ENCODE results near the gene CFAP410. TPM values are rescaled to one million over a fixed set of nuclear protein-coding genes. Genes with fewer than 3 reads are reported as not detected.

Gene CFAP410
- total and polyA plus RNA-seq, 2 donors from 2014 or later, result 23.3 to 45.3 TPM

DNA sequence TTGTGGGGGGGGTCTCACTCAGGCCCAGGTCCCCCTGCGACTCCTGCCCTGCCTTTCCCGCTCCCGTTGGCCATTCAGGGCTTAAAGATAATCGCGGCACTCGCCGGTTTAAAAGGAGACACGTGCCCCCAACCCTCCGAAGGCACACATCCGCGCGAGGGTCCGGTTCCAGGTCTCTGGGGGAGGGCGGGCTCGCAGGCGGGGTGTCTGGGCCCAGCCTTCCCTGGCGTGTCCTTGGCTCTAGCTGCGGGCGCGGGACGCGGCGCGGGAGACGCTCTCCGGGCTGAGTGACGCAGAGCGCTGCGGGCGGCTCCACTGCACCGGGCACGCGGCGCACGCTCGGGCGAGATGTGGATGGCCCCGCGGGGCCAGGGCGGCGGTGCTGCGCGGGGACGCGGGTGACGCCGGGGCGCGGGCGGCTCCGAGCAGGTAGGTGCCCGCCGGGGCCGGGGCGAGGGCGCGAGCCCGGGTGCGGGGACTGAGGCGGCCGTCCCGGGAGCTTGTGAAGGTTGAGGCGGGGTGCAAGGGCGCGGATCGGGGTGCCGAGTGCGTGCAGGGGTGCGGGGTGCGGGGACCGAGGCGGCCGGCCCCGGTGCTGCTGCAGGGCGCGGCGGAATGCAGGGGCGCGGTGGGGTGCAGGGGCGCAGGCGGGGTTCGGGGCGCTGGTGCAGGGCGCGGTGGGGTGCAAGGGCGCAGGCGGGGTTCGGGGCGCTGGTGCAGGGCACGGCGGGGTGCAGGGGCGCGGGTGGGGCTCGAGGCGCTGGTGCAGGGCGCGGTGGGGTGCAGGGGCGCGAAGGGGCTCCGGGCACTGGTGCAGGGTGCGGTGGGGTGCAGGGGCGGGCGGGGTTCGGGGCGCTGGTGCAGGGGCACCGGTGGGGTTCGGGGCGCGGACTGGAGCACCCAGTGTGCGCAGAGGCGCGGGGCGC, 10.9 kb upstream of the CFAP410 start:
- TF ChIP-seq, protein P1, sequence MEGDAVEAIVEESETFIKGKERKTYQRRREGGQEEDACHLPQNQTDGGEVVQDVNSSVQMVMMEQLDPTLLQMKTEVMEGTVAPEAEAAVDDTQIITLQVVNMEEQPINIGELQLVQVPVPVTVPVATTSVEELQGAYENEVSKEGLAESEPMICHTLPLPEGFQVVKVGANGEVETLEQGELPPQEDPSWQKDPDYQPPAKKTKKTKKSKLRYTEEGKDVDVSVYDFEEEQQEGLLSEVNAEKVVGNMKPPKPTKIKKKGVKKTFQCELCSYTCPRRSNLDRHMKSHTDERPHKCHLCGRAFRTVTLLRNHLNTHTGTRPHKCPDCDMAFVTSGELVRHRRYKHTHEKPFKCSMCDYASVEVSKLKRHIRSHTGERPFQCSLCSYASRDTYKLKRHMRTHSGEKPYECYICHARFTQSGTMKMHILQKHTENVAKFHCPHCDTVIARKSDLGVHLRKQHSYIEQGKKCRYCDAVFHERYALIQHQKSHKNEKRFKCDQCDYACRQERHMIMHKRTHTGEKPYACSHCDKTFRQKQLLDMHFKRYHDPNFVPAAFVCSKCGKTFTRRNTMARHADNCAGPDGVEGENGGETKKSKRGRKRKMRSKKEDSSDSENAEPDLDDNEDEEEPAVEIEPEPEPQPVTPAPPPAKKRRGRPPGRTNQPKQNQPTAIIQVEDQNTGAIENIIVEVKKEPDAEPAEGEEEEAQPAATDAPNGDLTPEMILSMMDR (IDR thresholded peaks at IDR 0.05; ENCODE audit: borderline replicate concordance, extremely low read depth, insufficient read depth), result no peak
- H3K36me3 ChIP-seq (ENCODE audit: control insufficient read depth in 2 of 3, insufficient read depth in 3 of 3, low read length in 3 of 3), result no peaks in the 10 kb centered on the region
- no peaks in the 10 kb centered on the region for H3K9me3 ChIP-seq (ENCODE audit: control insufficient read depth in 2 of 3, insufficient read depth in 1 of 3, low read length in 3 of 3)
- no peak overlapping the region for H3K9ac ChIP-seq (ENCODE audit: low read length in 3 of 3)
- peaks cover 7% of the 10 kb centered on the region for H3K27me3 ChIP-seq (ENCODE audit: control insufficient read depth, insufficient read depth, low read length)
- intact Hi-C loops (cut with DNase I), result no loop called here
- H3K4me3 ChIP-seq (ENCODE audit: low read length in 3 of 3), result no peak overlapping the region
- no peak for FAIRE-seq
- peak in 2 of 5 donors; percentile 30 to 72 for DNase-seq
- no peaks in the 10 kb centered on the region for H3K4me1 ChIP-seq (ENCODE audit: control insufficient read depth in 2 of 3, insufficient read depth in 2 of 3, low read depth in 1 of 3, low read length in 3 of 3)
- H3K27ac ChIP-seq (ENCODE audit: low read depth in 2 of 2, low read length in 2 of 2), result no peak overlapping the region

DNA sequence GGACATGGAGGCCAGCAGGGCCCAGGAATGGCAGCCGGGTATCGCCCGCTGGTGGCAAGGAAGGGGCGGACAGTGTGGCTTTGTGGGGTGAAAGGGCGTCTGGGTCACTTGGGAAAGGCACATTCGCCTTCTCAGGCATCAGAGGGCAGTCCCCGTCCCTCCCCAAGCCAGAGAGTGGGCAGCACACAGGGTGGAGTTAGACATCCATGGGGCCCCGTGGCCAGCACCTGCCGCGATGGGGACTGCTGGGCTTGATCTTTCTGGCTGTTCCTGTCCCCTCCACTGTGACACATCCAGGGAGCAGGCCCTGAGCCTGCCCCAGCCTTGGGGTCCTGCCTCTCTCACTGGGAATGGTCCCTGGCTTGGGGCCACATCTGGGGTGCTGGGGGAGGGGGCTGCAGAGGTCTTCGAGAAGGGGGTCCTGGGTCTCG, 10.2 kb upstream of the CFAP410 start:
- intact Hi-C loops (cut with DNase I), result no loop called here
- Histone ChIP-seq H3K4me3 (ENCODE audit: low read length in 3 of 3) (no peak overlapping the region), H3K36me3 (ENCODE audit: control insufficient read depth in 2 of 3, insufficient read depth in 3 of 3, low read length in 3 of 3) (no peaks in the 10 kb centered on the region), H3K27ac (ENCODE audit: low read depth in 2 of 2, low read length in 2 of 2) (no peak overlapping the region), H3K9me3 (ENCODE audit: control insufficient read depth in 2 of 3, insufficient read depth in 1 of 3, low read length in 3 of 3) (no peaks in the 10 kb centered on the region), H3K27me3 (ENCODE audit: control insufficient read depth, insufficient read depth, low read length) (peaks cover 7% of the 10 kb centered on the region), H3K4me1 (ENCODE audit: control insufficient read depth in 2 of 3, insufficient read depth in 2 of 3, low read depth in 1 of 3, low read length in 3 of 3) (no peaks in the 10 kb centered on the region), H3K9ac (ENCODE audit: low read length in 3 of 3) (no peak overlapping the region)
- DNase-seq, result peak in 1 of 5 donors; percentile 65
- TF ChIP-seq, protein P1 (IDR thresholded peaks at IDR 0.05; ENCODE audit: borderline replicate concordance, extremely low read depth, insufficient read depth), result no peak
- no peak for FAIRE-seq

DNA sequence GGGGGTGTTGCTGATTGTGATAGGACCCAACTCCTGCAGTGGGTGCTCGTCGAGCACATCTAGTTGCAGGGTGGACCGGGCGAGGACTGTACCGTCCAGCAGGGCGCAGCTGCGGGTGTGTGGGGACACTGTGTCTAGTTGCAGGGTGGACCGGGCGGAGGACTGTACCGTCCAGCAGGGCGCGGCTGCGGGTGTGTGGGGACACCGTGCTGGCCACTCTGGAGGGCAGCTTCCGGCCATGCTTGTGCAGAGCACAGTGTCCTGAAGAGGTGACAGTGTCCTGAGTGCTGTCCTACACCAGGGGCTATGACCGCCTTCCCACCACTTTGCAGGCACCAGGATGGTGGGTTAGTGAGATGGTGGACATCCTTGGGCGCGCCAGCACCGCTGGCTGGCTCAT, 9.7 kb upstream of the CFAP410 start:
- H3K9ac ChIP-seq (ENCODE audit: low read length in 3 of 3), result no peak overlapping the region
- FAIRE-seq, result no peak
- no peak overlapping the region for H3K4me3 ChIP-seq (ENCODE audit: low read length in 3 of 3)
- H3K9me3 ChIP-seq (ENCODE audit: control insufficient read depth in 2 of 3, insufficient read depth in 1 of 3, low read length in 3 of 3), result no peaks in the 10 kb centered on the region
- peaks cover 7% of the 10 kb centered on the region for H3K27me3 ChIP-seq (ENCODE audit: control insufficient read depth, insufficient read depth, low read length)
- TF ChIP-seq, protein P1 (IDR thresholded peaks at IDR 0.05; ENCODE audit: borderline replicate concordance, extremely low read depth, insufficient read depth), result no peak
- no peaks in the 10 kb centered on the region for H3K36me3 ChIP-seq (ENCODE audit: control insufficient read depth in 2 of 3, insufficient read depth in 3 of 3, low read length in 3 of 3)
- intact Hi-C loops (cut with DNase I), result no loop called here
- DNase-seq, result peak in 1 of 5 donors; percentile 58
- no peaks in the 10 kb centered on the region for H3K4me1 ChIP-seq (ENCODE audit: control insufficient read depth in 2 of 3, insufficient read depth in 2 of 3, low read depth in 1 of 3, low read length in 3 of 3)
- no peak overlapping the region for H3K27ac ChIP-seq (ENCODE audit: low read depth in 2 of 2, low read length in 2 of 2)

Measured in kidney (tissue), 14 donors.